HG02852 (cell line): ENCODE data around the gene PSMA3.

ENCODE experiments used
- ATAC-seq: cut with Tn5 transposase; IDR thresholded peaks from one replicate; pipeline ENCODE4 v1.9.1; 2021; ENCODE audit warnings: mild to moderate bottlenecking, moderate library complexity; ENCODE audit not compliant: unreplicated experiment

The PSMA3 gene

GRCh38 chr14:58270628-58271027 lies 26.0 kb downstream of the PSMA3 start:
- no peak for ATAC-seq

DNA sequence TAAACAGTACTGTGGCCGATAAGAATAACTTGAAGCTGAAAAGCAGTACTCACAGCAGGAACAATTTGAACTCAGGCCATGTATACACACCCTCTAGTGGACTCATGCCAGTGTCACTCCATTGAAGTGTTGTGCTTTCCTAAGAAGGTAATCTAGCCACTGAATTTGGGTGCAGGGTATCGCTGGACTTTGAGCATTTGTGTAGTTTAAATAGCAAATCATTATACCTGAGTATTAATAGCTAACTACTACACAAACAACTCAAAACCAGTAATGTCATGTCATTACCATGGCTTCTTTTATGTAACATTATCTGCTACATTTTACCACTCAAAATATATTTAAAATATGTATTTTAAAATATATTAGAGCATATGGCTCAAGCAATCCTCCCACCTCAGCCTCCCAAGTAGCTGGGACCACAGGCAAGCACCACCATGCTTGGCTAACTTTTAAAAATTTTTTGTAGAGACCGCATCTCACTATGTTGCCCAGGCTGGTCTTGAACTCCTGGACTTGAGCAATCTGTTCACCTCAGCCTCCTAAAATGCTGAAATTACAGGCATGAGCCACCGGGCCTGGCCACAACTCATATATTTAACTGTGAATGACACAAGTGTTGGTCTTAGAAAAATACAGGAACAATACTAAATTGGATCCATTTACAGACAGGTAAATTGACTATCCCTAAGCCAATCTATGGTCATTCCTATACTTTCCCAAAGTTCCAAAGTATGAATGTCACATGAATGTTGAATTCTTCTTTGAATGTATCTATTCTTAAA lies 28.1 kb downstream of the PSMA3 start:
- no peak for ATAC-seq

- ATAC-seq: no peak
These were observed 30.2 kb downstream of the PSMA3 start for GRCh38 chr14:58274881-58275280.

DNA sequence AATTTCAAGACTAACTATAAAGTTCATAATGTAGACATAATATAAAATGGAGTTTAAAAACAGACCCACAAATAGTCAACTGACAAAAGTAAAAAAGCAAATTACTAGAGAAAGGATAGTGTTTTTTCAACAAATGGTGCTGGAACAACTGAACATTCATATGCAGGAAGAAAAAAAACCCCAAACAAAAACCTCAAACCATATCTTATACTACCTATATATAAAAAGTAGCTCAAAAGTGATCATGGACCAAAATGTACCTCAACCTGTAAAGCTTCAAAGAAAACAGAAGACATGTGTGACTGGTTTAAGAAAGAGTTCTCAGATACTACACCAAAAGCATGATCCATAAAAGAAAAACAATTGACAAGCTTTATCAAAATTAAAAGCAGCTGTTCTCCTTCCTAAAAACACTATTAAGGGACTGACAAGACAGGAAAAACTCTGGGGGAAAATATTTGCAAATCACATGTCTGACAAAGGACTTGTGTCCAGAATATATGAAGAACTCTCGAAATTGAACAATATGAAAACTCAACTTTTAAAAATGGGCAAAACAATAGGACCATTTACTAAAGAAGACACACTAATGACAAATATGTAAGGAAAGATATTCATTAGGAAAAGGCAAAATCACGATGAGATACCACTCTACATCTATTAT lies 31.0 kb downstream of the PSMA3 start:
- ATAC-seq: no peak

- ATAC-seq: no peak
These were observed 31.6 kb downstream of the PSMA3 start for GRCh38 chr14:58276208-58276607.

DNA sequence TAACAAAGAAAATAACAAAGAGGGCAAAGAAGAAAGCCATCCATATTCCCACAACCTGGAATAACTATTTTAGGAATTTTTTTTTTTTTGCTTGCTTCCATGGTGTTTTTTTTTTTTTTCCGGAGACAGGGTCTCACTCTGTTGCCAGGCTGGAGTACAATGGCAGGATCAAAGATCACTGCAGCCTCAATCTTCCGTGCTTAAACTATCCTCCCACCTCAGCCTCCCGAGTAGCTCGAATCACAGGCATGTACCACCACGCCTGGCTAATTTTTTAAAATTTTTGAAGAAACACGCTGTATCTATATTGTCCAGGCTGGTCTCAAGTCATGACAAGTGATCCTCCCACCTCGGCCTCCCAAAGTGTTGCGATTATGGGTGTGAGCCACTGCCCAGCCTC lies 33.5 kb downstream of the PSMA3 start:
- ATAC-seq: no peak

GRCh38 chr14:58280954-58281787 lies 36.5 kb downstream of the PSMA3 start:
- peak; percentile 69 for ATAC-seq

- ATAC-seq: no peak
These were observed 37.3 kb downstream of the PSMA3 start for GRCh38 chr14:58281969-58282368.

DNA sequence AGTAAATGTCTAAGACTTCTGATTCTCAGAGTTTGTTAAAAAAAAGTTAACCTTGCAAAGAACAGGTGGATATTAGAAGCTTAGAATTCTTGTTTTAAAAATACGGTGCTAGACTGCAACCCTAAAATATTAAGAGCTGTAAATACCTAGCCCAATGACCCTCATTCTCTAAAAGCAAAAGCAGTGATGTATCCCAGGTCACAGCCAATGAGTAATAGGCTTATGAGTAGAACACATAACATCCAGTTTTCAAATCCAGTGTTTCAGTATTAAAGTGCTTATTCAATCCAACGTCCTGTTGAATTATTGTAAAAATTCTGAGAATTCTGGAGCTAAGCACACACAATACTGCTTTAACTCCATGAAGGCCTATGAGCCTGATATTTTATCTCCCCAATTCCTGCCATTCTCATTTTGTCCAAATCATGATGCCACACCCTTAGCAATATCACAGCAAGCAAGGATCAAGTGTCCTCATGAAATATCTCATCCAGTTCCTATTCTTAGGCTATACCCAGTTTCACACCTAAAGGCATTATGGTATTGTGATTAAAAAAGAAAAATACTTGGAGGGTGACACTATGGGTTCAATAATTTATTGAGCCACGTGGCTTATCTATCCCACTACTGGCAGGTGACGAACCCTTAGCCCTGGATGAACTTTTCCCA lies 38.4 kb downstream of the PSMA3 start:
- no peak for ATAC-seq

GRCh38 chr14:58283730-58284129 lies 39.1 kb downstream of the PSMA3 start:
- no peak for ATAC-seq

DNA sequence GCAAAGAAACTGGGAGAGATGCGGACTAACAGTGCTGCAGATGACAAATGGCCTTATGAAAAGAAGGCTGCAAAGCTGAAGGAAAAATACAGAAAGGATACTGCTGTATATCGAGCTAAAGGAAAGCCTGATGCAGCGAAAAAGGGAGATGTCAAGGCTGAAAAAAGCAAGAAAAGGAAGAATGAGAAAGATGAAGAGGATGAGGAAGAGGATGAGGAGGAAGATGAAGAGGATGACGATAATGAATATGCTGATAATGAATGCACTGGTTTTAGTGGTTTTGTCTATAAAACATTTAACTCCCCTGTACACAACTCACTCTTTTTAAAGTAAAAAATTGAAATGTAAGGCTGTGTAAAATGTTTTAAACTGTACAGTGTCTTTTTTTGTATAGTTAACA lies 40.5 kb downstream of the PSMA3 start:
- no peak for ATAC-seq

DNA sequence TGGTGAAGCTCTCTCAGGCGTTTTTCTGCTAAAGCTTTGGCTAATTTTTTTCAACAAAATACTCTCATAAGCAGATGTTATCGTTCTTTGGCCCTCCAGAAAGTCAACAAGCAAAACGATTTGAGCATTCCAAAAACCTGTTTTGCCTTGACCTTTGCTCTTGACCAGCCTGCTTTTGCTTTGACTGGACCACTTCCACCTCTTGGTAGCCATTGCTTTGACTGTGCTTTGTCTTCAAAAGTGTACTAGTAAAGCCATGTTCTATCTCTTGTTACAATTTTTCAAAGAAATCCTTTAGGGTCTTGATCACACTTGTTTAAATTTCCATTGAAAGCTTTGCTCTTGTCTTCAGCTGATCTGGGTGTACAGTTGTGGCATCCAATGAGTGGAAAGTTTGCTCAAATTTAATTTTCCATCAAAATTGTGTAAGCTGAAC lies 43.0 kb downstream of the PSMA3 start:
- ATAC-seq: no peak

GRCh38 chr14:58288106-58288792 lies 43.6 kb downstream of the PSMA3 start:
- ATAC-seq: no peak

- no peak for ATAC-seq
These were observed 47.0 kb downstream of the PSMA3 start for GRCh38 chr14:58291646-58292045.

DNA sequence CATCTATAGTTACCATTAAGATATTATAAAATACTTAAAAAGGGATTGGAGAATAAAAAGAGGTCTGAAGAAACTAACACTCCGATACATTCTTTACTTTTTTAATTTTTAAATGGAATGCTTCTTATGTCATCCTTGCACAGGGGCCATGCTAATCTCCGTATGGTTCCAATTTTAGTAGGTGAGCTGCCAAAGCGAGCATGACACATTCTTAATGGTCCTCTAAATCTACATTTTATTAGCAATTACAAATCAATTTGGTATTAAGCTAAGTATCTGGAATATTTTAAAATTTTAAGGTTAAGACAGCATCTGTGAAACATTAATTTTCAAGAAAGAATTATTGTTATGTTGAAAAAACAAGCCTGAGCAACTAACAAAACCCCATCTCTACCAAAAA lies 47.5 kb downstream of the PSMA3 start:
- ATAC-seq: no peak

DNA sequence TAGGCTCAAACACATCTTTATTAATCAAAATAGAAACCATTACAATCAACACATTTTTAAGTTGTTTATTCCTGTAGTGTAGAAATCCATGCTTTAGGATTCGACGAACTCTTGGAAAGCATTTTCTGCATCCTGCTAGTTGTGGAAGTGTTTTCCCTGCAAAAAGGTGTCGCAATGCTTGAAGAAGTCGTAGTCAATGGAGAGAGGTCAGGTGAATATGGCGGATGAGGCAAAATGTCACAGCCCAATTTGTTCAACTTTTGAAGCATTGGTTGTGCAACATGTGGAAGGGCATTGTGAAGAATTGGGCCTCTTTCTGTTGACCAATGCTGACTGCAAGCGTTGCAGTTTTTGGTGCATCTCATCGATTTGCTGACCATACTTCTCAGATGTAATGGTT lies 49.6 kb downstream of the PSMA3 start:
- ATAC-seq: no peak

GRCh38 chr14:58296726-58297125 lies 52.1 kb downstream of the PSMA3 start:
- no peak for ATAC-seq

- ATAC-seq: no peak
These were observed 52.7 kb downstream of the PSMA3 start for GRCh38 chr14:58297412-58297761.

- ATAC-seq: peak; percentile 82
These were observed 53.3 kb downstream of the PSMA3 start for GRCh38 chr14:58297762-58298476.
